ENCODE measurements around the gene PTPRN2.

Gene PTPRN2

GRCh38 chr7:158032561-158033115 lies 555.0 kb downstream of the PTPRN2 start:
- DNase-seq (ENCODE audit: low read depth, low spot score), result no peak

- no peak for DNase-seq (ENCODE audit: low read depth, low spot score)
Observed at GRCh38 chr7:158031867-158032308, 555.7 kb downstream of the PTPRN2 start.

DNA sequence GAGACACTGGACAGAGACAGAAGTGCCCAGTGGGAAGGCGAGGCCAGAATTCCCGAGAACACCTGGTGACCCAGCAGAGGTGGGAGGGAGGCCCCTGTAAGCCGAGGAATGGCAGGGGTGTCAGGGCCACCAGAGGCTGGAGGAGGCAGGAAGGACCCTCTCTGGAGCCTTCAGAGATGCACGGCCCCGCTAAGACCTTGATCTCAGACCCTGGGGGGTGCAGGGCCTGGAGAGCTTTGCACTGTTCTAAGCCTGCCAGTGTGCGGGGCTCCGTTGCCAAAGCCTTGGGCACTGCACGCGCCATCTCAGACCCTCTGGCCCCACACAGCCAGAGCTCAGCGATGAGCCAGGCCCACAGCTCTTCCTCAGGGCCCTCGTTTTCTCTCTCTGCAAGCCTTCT lies 557.1 kb downstream of the PTPRN2 start:
- DNase-seq (ENCODE audit: low read depth, low spot score), result no peak

DNA sequence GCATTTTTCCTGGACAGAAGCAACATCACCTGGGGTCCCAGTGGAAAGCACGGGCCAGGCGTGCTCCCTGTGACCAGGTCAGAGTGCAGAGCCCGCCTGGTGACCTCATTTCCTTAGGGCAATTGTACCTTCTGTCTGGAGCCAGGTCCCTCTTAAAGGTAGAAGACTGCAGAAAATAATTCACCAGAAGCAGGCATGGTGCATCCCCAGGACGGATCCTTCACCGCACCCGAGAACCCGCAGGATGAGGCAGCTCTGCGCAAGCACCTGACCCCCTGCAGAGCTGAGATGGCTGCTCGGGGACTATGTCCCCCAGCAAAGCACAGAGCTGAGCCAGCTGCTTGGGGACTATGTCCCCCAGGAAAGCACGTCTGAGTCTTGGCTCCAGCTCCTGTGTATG lies 557.6 kb downstream of the PTPRN2 start:
- no peak for DNase-seq (ENCODE audit: low read depth, low spot score)

GRCh38 chr7:158029509-158029908 lies 558.1 kb downstream of the PTPRN2 start:
- DNase-seq (ENCODE audit: low read depth, low spot score), result no peak

DNA sequence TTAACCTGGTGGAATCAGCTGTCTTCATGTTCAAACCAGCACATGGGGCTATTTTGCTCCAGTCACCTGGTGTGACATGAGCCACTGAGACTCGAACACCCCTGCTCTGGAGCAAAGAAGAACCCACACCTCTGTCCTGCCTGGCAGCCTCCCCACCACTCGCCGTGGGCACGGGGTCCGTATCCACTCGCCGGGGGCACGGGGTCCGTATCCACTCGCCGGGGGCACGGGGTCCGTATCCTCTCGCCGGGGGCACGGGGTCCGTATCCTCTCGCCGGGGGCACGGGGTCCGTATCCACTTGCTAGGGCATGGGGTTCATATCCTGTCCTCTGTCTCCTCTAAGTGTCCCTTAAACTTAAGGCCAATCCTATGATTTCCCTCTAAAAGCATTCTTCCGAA lies 558.7 kb downstream of the PTPRN2 start:
- no peak for DNase-seq (ENCODE audit: low read depth, low spot score)

DNA sequence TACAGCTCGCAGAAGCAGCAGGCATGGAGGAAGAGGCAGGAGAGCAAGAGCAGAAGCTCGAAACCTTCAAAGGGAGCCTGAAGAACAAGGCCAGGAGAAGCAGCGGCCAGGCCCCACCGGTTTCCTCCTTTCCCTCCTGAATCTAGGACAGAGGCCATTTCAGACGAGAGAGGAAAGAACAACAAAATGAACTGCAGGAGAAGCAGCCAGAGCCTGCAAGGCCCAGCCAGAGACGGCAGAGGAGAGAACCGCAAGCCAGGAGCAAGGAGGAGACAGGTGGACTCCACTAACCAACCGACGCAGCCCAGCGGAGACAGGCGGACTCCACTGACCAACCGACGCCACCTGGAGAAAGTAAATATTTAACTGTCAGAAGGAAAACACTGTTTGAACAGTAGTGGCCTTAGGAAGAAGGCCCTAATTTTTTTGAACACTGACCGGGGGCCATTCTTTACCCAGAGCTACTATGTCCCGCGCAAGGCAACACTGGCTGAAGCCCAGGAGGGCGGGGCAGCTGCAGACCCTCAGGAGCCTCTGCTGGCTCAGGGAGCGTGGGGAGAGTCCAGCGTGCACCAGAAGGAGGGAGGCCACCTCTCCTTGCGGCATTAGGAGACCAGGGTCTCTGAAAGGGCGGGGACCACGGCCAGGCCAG lies 559.2 kb downstream of the PTPRN2 start:
- no peak for DNase-seq (ENCODE audit: low read depth, low spot score)

GRCh38 chr7:158027646-158028045 lies 560.0 kb downstream of the PTPRN2 start:
- DNase-seq (ENCODE audit: low read depth, low spot score), result no peak

DNA sequence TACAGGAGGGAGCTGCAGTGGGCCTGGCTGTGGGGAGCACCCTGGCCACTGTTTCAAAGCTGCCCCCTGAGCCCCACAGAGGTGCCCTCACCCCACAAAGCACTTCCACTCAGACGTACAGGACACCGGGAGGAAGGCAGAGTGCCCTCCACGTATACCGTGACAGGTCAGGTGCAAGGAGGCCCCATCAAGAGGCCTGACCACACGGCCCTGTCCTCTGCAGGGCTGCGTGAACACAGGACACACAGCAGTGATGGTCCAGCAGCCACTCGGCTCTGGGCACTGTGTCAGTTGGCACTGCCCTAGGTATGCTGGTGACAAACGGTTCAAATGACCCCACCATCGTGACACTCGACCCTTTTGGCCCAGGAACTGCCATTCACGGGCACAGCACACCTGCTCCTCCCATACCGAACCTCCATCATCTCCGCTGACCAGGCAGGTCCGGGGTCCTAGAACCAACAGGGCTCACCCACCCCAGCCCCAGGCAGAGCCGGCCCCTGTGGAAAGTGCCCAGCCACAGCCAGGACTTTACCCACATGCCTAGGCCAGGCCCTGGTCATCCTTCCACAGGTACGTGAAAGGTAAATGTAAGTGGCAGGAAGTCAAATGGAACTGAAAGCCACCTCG lies 560.9 kb downstream of the PTPRN2 start:
- DNase-seq (ENCODE audit: low read depth, low spot score), result no peak

DNA sequence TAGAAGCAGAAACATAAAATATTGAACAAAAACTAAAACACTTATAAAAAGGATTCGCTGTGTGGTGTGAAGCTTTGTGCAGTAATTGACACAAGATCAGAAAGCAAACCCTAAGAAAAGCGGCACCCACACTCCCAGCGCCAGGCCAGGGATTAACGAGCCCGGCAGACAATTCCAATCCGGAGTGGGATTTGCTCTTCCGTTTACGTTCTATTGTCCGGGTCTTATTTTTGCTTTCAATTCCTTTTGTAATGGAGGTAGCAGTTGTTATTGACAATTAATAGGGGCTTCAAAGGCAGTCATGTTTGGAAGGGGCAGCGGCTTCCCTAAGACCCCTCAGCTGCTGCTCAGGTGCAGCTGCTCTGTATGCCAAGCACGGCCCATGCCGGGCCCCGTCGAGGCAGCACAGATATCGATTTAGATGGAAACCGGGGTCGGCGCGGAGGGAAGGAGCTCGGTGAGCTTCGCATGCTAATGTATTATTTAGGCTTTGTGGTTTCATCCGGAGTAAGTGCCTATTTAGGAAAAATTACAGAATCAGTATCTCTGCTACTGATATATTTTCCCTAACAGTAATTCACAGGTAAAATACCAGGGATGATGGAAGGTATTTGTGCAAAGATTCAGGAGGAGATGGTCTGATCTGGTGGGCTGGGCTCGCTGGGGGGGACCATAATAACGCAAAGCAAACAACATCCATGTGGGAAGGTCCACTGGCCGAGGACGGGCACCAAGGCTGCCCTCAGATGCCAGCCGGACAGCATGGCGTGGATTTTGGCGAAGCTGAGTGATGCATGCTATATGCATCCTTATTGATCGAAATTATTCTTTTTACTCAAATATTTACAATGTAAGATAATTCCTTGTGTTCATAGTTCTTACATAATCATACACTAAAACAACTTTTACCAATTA lies 561.7 kb downstream of the PTPRN2 start:
- no peak for DNase-seq (ENCODE audit: low read depth, low spot score)

- DNase-seq (ENCODE audit: low read depth, low spot score), result no peak
Observed at GRCh38 chr7:158024881-158025280, 562.7 kb downstream of the PTPRN2 start.

DNA sequence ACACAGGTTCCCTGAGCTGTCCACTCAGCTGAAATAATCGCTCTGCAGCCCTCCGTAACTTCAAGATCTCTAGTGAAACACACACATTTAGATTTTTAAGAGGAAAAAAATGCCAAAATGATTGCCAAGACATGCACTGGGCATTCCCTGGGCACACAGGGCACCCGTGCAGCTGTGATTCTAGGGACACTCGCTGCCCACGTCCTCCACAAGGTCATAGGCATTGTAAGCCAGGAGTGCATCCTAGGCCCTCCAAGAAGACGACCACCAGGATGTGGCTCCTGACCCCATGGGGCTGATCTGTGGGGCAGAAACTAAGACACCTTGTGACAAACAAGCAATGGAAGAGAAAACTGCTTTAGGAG lies 563.3 kb downstream of the PTPRN2 start:
- DNase-seq (ENCODE audit: low read depth, low spot score), result no peak

DNA sequence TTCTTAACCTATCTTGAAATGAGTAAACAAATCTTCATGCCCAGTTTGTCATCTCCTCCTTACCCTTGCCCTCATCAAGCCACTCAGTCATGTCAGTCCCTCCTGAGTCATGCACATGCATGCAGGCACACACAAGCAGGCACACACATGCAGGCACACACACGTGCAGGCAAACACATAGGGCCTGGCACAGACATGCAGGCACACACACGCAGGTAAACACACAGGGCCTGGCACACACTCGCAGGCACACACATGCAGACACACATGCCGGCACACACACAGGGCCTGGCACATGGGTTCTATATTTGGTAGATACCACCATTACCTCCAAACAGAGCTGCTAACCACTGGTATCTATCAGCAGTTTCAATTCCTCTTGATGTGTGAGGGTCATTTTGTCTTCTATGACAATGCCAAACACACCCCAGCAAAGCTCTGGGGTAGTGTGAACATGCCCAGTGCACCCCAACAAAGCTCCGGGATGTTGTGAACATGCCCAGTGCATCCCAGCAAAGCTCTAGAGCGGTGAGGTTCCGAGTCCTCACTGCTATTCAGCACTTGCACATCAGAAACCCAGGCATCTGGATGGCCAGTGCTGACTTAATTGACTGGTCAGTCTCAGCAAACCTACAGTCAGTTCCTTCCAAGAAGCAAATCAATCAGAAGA lies 563.8 kb downstream of the PTPRN2 start:
- DNase-seq (ENCODE audit: low read depth, low spot score), result no peak

DNA sequence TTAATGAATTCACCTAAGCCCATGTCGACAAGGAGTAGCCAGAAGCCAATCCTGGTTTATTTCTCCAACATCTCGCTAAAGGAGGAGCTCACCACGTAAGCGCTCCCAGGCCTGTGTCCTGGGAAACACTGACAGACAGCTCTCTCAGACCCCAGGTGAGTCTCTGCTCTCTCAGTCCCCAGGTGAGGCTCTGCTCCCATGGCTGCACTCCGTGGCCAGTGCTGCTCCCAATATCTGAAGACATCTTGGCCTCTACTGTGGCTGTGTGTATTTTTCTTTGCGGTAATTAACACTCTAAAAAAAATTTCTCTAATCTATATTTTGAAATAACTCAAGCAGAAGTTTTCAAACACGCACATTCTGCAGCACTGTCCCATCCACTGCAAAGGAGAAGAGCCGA lies 564.5 kb downstream of the PTPRN2 start:
- DNase-seq (ENCODE audit: low read depth, low spot score), result no peak

- no peak for DNase-seq (ENCODE audit: low read depth, low spot score)
Observed at GRCh38 chr7:158022601-158023000, 565.0 kb downstream of the PTPRN2 start.

DNA sequence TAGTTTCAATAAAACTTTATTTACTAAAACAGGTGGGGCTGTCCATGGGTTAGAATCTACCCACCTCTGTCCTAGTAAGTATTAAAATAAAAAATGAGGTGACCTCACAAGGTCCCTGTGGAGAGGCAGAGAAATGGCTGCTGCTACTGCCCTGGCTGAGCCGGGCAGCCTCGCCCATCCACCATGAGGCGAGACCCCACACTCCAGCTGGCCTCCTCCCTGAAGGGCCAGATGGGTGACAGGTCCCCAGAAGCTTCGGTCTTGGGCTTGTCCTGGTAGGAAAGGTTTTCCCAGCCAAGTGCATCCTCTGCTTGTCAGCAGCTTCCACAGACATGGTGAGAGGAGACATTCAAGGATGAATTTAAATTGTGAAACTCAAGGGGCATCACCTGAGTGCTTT lies 565.8 kb downstream of the PTPRN2 start:
- no peak for DNase-seq (ENCODE audit: low read depth, low spot score)

DNA sequence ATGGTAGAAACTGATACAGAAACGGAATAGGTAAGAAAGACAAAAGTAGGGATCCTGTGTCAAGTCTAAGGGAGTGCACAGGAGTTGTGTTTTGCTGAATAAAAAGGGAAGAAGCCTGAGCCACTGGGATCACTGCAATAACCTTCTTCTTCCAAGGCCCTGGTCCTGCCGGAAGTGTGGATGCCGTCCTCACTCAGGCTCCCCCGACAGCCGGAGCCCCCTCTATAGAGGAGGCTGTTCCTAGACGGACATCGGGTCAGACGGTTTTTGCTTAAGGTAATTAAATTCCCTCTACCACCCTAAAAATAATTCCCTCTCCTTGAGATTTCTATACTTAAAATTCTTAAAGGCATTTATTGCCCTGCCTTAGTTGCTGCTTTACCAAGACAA lies 566.9 kb downstream of the PTPRN2 start:
- no peak for DNase-seq (ENCODE audit: low read depth, low spot score)

- DNase-seq (ENCODE audit: low read depth, low spot score), result no peak
Observed at GRCh38 chr7:158019726-158020705, 567.6 kb downstream of the PTPRN2 start.

DNA sequence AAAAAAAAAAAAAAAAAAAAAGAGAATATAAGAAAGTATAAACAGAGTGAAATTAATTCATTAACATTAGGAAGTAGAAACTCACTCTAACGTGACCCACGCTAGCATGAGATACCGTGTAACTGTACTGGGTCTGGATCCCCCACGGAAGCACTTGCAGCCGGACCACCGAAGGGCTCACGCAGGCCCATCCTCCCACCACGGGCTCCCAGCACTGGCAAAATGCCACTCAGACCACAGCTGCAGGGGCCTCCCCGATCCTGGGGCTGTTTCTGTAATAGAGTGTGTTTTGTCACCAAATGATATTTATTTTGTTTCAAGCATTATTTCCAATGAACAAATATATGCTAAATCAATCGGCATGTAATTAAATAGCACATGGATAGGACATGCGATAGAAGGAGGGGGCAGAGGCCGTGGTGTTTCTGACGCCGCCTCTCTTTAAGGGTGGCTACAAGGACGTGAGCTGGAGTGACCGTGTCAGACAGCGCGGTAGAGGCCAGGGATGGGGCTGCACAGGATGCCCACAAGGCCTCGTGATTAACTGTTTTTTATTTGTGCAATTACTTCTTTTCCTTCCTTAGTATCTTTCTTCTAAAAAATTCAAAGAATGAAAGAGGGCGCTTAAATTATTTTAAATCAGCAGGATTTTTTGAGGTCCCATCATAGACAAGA lies 568.5 kb downstream of the PTPRN2 start:
- DNase-seq (ENCODE audit: low read depth, low spot score), result no peak

Measured in smooth muscle cell of the brain vasculature (primary cell).